ENCODE measurements around the gene DCAF11. TPM values are rescaled to one million over a fixed set of nuclear protein-coding genes. Genes with fewer than 3 reads are reported as not detected.
A peak's percentile ranks its signal among the peaks of the same experiment; 100 is the strongest.

DCAF11 gene
- total and polyA plus RNA-seq, 12 donors: 19.7 to 99.7 (median 70.8) TPM

DNA sequence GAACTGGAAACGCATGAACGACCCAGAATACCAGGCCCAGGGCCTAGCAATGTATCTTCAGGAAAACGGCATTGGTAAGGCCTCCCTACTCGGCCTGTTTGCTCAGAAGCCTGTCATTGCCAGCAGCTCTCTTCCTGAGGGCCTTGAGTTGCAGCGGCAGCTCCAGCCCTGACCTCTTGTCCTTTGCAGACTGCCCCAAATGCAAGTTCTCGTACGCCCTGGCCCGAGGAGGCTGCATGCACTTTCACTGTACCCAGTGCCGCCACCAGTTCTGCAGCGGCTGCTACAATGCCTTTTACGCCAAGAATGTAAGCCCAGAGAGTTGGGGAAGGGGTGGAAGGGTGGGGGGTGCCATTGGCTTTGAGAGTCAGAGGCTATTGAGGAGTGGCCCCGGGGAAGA lies 42.8 kb downstream of the DCAF11 start:
- Histone ChIP-seq H3K4me3 (no peak overlapping the region), H3K4me1 (peaks cover 5 to 20% (median 12%) of the 10 kb centered on the region in 9 donors), H3K36me3 (peaks cover 0 to 88% (median 52%) of the 10 kb centered on the region in 9 donors), H3K27me3 (no peaks in the 10 kb centered on the region), H3K27ac (no peak overlapping the region), H3K9me3 (no peaks in the 10 kb centered on the region)
- DNase-seq (no peak), ATAC-seq (no peak)
- WGBS, 2 donors: 91 to 92% methylated on average over 12 of the region's 12 CpGs
- TF ChIP-seq, protein P1, sequence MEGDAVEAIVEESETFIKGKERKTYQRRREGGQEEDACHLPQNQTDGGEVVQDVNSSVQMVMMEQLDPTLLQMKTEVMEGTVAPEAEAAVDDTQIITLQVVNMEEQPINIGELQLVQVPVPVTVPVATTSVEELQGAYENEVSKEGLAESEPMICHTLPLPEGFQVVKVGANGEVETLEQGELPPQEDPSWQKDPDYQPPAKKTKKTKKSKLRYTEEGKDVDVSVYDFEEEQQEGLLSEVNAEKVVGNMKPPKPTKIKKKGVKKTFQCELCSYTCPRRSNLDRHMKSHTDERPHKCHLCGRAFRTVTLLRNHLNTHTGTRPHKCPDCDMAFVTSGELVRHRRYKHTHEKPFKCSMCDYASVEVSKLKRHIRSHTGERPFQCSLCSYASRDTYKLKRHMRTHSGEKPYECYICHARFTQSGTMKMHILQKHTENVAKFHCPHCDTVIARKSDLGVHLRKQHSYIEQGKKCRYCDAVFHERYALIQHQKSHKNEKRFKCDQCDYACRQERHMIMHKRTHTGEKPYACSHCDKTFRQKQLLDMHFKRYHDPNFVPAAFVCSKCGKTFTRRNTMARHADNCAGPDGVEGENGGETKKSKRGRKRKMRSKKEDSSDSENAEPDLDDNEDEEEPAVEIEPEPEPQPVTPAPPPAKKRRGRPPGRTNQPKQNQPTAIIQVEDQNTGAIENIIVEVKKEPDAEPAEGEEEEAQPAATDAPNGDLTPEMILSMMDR (IDR thresholded peaks at IDR 0.05): no peak
- intact Hi-C loops (cut with DNase I): no loop called here

DNA sequence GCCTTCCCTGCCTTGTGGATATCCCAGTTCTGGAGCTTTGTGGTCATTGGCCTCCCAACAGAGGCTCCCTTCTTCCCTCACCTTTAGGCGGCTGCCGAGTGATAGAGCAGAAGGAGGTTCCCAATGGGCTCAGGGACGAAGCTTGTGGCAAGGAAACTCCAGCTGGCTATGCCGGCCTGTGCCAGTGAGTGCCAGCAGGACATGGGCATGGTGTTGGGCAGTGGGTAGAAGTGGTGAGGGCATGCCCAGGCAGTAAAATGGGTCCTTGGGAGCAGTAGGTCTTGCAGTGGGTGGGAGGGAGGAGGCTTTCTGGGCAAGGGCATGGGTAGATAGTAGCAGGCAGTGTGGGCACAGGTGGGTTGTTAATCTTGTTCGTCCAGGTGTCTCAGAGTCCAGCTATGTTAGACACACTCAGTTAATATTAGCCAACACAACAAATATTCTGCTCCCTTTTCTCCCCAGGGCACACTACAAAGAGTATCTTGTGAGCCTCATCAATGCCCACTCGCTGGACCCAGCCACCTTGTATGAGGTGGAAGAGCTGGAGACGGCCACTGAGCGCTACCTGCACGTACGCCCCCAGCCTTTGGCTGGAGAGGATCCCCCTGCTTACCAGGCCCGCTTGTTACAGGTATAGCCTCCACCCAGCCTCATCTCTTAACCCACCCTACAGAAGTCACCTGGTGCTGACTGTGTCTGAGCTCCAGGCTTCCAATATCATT lies 45.4 kb downstream of the DCAF11 start:
- ATAC-seq: peak in 1 of 8 donors; percentile 10
- peak overlapping the region; percentile 92 to 100 (median 96) for H3K27ac ChIP-seq
- peaks cover 9 to 42% (median 27%) of the 10 kb centered on the region in 9 donors for H3K4me1 ChIP-seq
- no peaks in the 10 kb centered on the region for H3K27me3 ChIP-seq
- intact Hi-C loops (cut with DNase I): loop anchor here in 2 of 10 donors (2.0 to 5.0 kb wide), 3 partner anchors 13 to 101 kb away; partner anchors contain the start of genes DCAF11 (in 1 of the 2), NRL (in 1 of the 2), PSME2 (in 1 of the 2) and RNF31 (in 1 of the 2)
- no peaks in the 10 kb centered on the region for H3K9me3 ChIP-seq
- peaks cover under 1 to 88% (median 57%) of the 10 kb centered on the region in 9 donors for H3K36me3 ChIP-seq
- TF ChIP-seq, protein P1 (IDR thresholded peaks at IDR 0.05): no peak
- no peak overlapping the region for H3K4me3 ChIP-seq
- no peak for DNase-seq
- 91 to 94% methylated on average over 11 of the region's 11 CpGs for WGBS, 2 donors

DNA sequence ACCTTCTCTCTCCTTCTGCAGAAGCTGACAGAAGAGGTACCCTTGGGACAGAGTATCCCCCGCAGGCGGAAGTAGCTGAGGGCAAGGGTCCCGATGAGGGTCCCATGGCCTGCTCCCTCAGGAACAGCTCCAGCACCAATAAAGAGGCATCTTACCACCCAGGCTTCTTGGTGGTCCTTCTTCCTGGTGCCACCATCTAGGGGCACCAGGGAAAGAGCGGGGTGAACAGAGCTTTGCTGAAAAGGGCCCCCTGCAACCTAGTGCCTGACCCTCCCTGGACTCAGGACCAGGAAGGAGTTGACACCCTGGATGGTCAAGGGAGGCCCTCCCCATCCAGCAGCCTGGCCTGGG lies 45.9 kb downstream of the DCAF11 start:
- H3K9me3 ChIP-seq: no peaks in the 10 kb centered on the region
- TF ChIP-seq, protein P1 (IDR thresholded peaks at IDR 0.05): no peak
- H3K36me3 ChIP-seq: peaks cover 6 to 88% (median 57%) of the 10 kb centered on the region in 9 donors
- DNase-seq: no peak
- H3K4me1 ChIP-seq: peaks cover 9 to 44% (median 27%) of the 10 kb centered on the region in 9 donors
- intact Hi-C loops (cut with DNase I): loop anchor here in 2 of 10 donors (2.0 to 5.0 kb wide), 3 partner anchors 14 to 102 kb away; partner anchors contain the start of genes DCAF11 (in 1 of the 2), NRL (in 1 of the 2), PSME2 (in 1 of the 2) and RNF31 (in 1 of the 2)
- H3K27ac ChIP-seq: peak overlapping the region; percentile 92 to 100 (median 96)
- ATAC-seq: peak in 1 of 8 donors; percentile 18
- H3K4me3 ChIP-seq: peak overlapping the region in 2 of 10 donors; percentile 63 to 89
- no peaks in the 10 kb centered on the region for H3K27me3 ChIP-seq
- WGBS, 2 donors: 87 to 89% methylated on average over 4 of the region's 4 CpGs

DNA sequence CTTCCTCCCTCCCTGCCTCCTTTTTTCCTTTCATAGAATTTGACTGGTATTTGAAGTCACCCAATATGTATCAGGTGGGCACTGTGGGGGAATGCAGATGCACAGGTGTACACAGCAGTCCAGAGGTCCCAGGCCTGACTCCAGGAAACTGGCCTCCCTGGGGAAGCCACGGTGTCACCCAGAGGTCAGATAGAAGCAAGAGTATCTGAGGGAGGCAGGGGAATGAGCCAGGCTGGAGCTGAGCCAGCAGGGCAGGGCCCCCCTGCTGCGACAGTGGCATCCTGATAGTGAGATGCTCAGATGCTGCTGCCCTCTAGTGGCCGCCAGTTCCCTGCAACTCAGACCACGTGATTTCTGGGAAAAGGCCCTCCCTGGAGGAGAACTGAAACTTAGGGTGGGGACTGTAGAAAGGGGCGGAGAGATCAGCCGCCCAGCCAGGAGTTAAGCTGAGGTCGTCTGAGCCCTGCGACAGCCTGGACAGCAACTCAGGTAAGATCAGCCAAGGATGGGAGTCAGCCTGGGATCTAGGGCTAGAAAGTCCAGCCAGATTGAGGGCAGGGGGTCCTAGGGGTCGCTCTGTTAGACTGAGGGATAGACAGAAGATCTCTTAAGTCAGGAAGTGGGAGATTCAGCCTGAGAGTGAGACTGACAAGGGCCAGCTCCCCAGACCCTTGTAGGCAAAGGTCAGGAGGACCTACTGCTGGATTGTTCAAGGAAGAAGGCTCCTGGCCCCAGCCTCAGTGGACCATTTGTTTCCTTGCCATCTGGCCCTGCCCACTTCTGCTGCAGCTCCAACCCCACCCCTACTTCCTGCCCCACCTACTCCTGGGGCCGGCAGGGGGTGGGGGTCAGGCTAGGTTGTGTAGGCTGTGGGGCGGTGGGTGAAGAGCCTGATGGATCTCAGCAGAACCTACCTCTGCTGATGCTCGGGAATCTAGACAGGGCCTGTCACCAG lies 46.5 kb downstream of the DCAF11 start, which contains the start of gene IRF9:
Gene IRF9 (plus strand): TSS at position 416 of the 955 bp plus-strand sequence. CDS start 880 bp downstream, outside the sequence.
- H3K36me3 ChIP-seq: peaks cover 10 to 88% (median 56%) of the 10 kb centered on the region in 9 donors
- peaks cover 9 to 50% (median 27%) of the 10 kb centered on the region in 9 donors for H3K4me1 ChIP-seq
- ATAC-seq: peak; percentile 89 to 97 (median 96)
- peak; percentile 96 to 97 for DNase-seq
- no peaks in the 10 kb centered on the region for H3K9me3 ChIP-seq
- peak within 1 kb of the TSS; percentile 92 to 100 (median 96) for H3K27ac ChIP-seq
- TF ChIP-seq, protein P1 (IDR thresholded peaks at IDR 0.05): peak; percentile 90 to 98 (median 92)
- peak within 1 kb of the TSS; percentile 50 to 89 (median 66) for H3K4me3 ChIP-seq
- H3K27me3 ChIP-seq: no peaks in the 10 kb centered on the region
- 2 to 3% methylated on average over 12 of the region's 12 CpGs for WGBS, 2 donors
- intact Hi-C loops (cut with DNase I): loop anchor here in 2 of 10 donors (2.0 to 5.0 kb wide), 3 partner anchors 14 to 102 kb away; partner anchors contain the start of genes DCAF11 (in 1 of the 2), NRL (in 1 of the 2), PSME2 (in 1 of the 2) and RNF31 (in 1 of the 2)

Data from heart right ventricle (tissue), 16 donors.